Activated CD4-positive, CD25-positive, alpha-beta regulatory T cell treated with anti-CD3 and anti-CD28 coated beads, Interleukin-2, amount 50 U/mL, for 72 hours (primary cell): ENCODE results near the gene GRIK1.
"Not testable (repeated sequence)": the region's sequence is repeated elsewhere in the genome, so short reads cannot be mapped to it uniquely, and the experiment has no call there.

Experiments
- DNase-seq: peaks from one replicate; pipeline ENCODE4 v3.0.0; 2021

The GRIK1 gene

DNA sequence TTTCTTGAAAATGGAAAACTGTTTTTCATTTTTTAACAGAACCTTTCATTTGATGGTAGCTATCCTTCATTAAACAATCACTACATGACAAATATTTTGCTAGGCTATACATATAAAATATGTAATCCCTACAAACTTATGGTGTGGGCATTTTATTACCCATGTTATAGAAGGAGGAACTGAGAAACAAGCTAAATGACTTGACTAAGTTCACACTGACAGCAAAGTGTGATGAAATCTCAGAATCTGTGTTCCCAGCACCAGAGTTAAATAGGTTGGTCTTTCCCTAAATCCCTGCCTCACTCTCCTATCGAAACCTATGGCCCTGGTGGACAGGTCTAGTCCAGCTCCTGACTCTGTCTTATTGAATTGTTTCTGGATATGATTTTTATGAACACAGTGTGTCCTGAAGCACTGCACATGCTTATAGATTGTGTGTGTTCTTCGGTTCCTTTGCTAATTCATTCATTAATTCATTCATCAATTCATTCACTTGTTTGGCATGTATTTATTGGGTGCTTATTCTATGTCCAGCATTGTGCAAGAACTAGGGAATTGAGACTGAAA, 301.0 kb downstream of the GRIK1 start:
- no peak for DNase-seq

DNA sequence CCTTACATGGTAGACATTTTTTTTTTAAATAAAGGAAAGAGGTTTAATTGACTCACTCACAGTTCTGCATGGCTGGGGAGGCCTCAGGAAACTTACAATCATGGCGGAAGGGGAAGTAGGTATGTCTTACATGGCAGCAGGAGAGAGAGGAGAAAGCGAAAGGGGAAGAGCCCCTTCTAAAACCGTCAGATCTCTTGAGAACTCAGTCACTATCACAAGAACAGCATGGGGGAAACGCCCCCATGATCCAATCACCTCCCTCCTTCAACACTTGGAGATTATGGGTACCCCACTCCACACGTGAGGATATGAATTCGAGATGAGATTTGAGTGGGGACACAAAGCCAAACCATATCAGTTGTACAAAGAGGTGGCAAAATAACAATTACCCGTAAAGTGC, 301.7 kb downstream of the GRIK1 start:
- DNase-seq, result no peak

GRCh38 chr21:29637553-29637952, 302.2 kb downstream of the GRIK1 start:
- no peak for DNase-seq

GRCh38 chr21:29637134-29637533, 302.7 kb downstream of the GRIK1 start:
- DNase-seq, result no peak

DNA sequence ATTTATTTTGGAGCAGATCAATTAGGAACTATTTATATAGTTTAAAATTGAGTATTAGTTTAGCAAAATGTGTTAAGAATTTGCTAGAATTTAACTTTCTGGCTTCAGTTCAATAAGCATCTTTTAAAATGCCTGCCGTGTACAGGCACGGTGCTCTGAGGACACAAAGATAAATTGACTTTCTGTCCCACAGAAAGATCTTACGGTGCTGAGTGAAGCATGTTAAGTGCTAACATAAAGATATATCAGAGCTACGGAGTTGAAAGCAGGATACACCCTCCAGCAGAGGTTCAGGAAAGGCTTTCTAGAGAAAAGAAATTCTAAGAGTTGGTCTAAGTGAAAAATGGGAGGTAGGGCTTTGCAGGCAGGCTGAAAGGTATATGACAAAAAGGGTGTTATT, 305.4 kb downstream of the GRIK1 start:
- no peak for DNase-seq

- no peak for DNase-seq
These were observed 306.0 kb downstream of the GRIK1 start for GRCh38 chr21:29633756-29634155.

DNA sequence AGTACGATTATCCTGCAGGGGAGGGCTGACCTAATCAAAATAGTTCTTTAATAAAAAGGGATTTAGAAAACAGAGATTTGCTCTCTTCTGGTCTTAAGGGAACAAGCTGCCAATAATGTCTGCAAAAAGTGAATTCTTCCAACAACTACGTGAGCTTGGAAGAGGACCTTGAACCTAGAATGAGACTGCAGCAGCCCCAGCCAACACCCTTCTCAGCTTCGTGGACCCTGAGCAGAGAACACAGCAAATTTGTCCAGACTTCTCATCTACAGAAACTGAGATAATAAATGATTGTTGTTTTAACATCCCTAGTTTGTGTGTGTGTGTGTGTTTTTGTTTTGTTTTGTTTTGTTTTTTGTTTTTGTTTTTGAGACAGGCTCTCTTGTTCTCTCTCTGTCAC, 309.4 kb downstream of the GRIK1 start:
- no peak for DNase-seq

DNA sequence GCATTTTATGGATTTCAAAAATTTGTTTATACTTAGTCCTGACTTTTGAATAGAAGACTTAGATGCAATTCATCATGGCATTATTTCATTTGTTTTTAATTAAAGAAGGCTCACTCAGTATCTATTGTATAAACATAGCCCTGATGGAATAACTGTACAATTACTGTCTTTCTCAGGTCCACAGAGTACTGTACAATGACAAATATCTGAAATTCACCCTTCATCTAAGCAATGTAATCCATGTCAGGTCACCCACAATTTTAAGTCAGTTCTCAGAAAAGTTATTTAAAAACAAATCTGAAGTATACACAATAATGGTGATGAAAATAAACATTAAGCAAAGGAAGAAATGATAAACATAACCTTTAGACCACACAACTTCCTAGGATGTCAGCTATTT, 311.9 kb downstream of the GRIK1 start:
- no peak for DNase-seq

DNA sequence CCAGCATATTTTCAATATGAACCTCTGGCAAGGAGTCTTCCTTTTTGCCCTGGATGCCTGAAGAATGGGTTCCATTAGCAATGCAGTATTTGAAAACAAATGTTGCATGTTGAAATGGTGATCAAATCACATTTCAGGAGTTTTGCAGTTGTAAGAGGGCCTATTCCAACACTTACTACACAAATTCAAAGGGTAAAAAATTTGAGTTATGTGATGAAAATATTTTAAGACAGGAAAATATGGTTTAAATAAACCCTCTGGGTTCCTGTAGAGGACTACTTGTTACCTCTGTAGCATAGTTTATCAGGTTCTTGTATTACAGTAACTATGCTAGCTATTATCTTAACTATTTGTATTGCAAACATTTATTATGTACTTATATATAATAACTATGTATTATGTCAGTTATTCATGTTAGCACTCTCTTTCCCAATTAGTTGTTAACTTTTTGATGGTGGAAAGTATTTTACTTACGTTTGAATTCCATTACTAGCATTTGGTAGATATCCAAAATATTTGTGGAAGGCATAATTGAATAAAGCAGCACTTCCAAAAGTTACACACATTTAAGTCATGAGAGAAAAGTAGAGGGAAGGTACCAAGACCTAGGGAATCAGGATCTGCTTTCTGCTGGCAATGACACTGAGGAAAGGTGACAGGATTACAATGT, 312.9 kb downstream of the GRIK1 start:
- no peak for DNase-seq

- DNase-seq, result no peak
These were observed 313.8 kb downstream of the GRIK1 start for GRCh38 chr21:29625990-29626389.

DNA sequence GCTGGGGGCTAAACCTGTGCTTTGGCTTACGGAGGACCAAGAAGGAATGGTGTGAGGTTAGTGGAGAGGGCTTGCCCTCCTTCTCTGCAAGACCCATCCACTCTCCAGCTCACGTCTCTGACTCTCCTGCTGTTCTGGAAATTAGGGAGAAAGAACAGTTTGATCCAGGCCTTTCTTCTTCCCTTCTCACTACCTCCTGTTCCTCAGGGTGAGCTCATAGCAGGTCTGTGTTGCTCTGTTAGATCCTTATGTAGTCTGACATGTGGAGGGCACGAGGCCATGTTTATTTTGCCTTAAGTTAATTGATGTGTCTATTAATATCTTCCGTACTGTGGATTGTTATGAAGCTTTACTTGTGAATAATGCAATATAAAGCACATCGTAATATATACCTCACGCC, 315.0 kb downstream of the GRIK1 start:
- DNase-seq, result no peak

GRCh38 chr21:29621525-29621924, 318.3 kb downstream of the GRIK1 start:
- no peak for DNase-seq

DNA sequence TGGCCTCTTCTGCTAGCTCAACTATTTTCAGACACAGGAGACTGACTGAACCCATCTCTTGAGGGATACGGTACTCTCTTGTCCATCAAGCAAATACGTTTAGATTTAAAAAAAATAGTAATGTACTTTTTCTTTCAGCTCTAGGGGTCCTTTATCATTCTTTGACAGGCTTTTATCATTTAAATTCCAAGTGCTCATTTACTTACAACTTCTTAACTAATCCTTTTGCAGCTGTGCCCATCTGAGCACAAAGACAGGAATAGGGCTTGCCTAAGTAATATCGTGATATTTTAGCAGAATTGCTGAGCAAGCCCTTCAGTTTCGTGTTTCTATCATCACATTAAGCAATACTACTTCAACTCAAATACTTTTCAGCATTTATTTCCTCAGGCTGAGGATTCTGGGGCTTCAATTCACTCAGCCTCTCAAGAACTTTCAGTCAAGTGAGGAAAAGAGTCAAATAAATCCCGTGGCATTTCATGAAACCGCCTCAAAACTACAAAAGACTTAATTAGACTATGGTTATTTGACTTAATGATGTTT, 323.5 kb downstream of the GRIK1 start:
- DNase-seq, result no peak

DNA sequence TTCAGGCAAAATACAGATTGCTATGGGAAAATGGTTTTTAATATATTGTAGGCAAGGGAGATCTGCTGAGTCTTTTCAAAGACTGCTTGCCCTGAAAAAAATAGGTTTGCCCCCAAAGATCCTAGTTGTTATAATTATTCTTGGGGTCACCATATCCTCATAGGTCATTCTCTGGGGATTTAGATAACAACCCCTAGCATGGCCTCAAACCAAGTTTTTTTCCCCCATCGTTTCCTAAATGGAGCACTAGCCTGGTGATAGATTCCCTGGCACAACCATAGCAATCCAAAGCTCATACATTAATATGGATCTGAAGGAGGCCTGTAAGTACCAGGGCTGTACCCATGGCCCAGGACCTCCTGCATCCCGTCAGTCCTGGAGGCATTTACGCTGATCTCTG, 325.9 kb downstream of the GRIK1 start:
- no peak for DNase-seq

DNA sequence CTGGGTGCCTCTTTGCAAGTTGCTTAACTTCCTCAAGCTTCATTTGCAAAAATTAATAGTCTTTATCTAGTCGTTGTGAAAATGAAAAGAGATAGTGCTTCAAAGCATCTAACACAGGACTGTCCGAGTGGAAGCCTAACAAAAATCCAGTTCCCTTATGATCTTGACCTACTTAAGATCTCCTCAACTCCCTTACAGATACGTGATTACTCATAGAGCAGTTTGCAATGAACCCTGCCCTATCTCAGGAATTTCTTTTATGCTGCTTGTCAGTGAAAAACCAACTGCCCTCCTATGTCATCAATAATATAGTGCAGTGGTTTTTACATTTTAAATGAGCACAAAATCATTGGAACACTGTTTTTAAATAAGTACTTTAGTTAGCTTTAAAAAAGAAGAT, 326.8 kb downstream of the GRIK1 start:
- DNase-seq, result no peak

DNA sequence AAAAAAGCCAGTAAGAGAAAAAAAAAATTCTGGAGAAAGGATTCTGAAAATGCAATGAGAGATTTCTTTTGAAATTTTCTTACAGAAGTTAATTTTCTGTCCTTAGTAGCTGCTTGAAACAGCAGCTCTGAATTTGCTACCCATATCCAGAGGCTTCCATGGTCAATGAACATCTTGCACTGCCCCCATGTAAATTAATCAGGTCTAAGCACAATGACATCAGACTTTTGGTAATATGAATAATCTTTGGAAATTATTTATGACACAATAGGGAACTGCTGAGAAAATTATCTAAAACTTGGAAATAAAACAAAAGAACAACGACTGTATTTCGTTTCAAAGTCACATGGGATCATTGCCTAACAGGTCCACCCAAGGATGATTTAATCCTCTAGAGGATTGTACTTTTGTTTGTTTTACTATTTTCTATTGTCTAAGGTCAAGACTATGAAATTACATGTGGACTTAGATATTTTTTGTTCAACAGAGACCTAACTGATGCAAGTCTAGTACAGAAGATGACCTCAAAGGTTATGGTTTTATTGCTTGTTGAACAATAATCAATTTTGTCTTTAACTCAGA, 328.9 kb downstream of the GRIK1 start:
- no peak for DNase-seq

DNA sequence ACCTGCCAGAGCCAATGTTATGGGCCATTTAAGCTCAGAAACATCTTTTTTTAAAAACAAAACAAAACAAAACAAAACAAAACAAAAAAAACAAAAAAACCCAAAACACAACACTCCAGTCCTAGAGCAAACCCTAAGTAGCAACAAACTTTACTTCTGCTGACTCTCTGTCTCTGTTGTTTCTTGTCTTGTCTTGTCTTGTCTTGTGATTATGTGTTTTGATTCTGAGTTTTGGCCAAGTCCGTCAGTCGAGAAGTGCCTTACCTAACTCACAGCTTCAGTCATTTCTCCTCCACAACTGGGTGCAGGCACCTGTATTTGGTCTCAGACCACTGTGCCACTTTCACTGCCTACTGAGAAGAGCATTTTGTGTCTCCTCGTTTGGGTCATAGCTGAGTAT, 333.2 kb downstream of the GRIK1 start:
- DNase-seq, result no peak

DNA sequence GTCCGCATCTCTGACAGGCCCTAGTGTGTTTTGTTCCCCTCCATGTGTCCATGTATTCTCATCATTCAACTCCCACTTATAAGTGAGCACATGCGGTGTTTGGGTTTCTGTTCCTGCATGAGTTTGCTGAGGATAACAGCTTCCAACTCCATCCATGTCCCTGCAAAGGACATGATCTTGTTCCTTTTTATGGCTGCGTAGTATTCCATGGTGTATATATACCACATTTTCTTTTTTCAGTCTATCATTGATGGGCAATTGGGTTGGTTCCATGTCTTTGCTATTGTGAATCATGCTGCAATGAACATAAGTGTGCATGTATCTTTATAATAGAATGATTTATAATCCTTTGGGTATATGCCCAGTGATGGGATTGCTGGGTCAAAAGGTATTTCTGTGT, 334.6 kb downstream of the GRIK1 start:
- DNase-seq, result not testable (repeated sequence)

DNA sequence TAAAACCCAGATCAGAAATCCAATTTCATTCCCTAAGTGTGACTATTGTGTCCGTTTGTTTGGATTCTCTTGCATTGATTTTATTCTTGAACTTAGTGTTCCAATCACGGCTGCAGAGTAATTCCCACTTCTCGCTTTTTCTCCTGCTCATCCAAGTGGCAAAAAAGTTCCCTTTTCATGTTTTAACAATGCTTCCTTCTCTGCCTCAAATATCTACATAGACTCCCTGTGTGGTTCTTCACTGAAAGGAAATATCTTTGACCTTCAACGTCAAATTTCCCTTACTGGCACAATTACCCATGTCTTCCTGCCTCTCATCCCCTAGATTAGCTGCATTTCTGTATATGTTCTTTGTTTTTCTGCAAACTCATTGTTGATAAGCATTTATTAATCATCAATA, 335.7 kb downstream of the GRIK1 start:
- no peak for DNase-seq

DNA sequence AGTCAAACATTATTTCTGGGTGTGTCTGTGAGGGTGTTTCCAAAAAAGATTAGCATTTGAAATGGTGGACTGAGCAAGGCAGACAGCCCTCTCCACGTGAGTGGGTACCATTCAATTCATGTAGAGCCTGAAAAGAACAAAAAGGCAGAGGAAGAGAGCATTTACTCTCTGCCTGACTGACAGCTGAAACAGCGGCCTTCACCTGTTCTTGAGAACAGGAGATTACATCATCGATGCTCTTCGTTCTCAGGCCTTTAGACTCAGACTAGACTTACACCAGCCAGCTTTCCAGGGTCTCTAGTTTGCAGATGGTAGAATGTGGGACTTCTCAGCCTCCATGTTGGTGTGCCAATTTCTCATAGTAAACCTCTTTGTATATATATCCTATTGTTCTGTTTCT, 338.7 kb downstream of the GRIK1 start:
- DNase-seq, result no peak

DNA sequence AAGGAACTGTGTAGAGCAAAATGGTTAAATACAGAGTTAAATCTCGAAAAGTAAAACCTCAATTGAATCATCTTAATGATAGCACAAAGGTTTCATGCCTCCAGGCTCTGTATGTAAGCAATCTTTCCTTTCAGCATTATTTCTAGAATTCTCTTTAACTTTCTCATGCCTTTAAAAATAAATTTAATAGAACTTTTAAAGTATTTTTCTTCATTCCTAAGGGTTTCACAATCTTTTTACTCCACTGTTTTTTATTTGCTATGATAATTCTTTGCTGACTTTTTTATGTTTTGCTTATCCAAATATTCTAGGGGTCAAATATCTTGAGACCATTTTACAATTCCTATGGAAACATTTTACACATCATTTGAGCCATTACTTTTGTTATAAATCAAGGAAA, 353.1 kb downstream of the GRIK1 start:
- no peak for DNase-seq

DNA sequence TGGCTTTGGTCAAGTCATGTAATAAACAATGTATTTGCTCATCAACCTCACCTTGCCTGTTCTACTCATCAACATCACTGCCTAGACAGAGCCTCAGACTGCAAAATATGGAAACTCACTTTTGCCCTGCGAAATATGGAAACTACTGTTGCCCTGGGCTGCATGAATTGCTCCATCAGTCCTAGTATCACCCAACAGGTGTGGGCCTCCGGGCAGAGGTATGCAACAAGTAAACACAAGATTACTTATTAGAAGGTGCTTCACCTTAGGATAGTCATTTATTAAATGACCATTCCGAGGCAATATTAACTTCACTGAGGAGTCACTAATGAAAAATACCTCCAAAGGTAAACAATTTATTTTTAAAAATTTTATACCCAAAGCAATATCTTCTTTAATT, 354.3 kb downstream of the GRIK1 start:
- DNase-seq, result no peak

DNA sequence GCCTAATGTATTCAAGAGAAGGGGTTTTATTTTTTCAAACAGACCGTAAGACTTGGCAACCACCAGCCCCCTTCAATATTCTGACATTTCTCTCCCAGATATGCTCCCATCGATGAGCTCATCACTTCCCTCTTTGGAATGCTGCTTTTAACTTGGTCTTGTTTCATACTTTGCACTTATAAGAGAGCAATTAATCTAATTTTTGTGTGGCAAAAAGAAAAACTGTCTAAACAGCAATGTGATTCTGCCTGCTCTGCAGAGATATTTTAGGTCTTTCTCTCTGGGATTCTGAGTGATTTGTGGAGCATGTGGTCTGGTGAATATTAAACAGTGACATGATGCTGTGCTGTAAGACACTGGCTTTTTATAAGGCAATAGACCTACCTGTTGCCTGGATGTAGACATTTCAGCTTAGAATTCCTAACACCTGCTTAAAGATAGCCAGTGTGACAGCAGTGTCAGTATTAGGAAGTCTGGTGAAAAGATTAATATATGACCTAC, 356.3 kb downstream of the GRIK1 start:
- DNase-seq, result no peak

GRCh38 chr21:29582855-29583254, 356.9 kb downstream of the GRIK1 start:
- DNase-seq, result no peak
